Glomerular visceral epithelial cell (primary cell): ENCODE data around the gene FRMD6.

ENCODE experiments used
- DNase-seq: peaks from one replicate; pipeline ENCODE4 v3.0.0-alpha.2; 2016; ENCODE audit errors: extremely low spot score

FRMD6 gene

DNA sequence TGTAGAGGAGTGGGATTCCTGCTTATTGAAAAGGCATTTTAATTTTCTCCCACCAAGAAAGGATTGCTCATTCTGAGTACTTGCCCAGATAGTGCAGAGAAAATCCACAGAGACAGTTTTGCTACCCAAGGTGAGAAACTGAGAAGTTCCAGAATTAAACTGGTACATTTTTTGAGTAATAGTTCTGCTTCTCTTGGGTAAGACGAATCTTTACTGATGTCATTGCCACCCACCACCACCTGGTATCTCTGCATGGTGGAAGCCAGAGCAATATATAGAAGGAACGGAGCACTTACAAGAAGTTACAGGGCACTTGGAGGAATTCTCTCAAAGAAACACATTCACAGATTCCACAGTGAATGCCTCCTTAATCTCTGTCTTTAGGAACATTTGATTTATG lies 20.7 kb upstream of the FRMD6 start:
- DNase-seq, result no peak

- peak; percentile 48 for DNase-seq
Measured at GRCh38 chr14:51633298-51633697, 18.4 kb upstream of the FRMD6 start.

DNA sequence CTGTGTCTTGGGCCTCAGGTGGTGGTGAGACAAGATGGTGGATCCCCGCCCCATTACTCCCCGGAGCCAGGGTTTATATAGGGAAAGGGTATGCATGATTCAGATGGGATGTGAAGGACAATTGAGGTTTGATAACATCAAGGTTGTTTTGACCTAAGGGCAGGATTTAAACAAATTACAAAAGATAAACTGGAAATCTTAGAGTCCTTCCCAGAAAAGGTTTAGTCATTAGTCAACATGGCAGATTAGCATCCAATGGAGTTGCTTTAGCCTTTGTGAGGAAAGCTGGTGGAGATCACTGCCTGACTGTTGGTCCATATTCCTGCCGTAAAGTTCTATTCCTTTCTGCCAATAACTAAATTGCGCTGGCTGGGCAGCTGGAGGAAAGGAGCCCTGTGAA lies 15.6 kb upstream of the FRMD6 start:
- DNase-seq, result no peak

DNA sequence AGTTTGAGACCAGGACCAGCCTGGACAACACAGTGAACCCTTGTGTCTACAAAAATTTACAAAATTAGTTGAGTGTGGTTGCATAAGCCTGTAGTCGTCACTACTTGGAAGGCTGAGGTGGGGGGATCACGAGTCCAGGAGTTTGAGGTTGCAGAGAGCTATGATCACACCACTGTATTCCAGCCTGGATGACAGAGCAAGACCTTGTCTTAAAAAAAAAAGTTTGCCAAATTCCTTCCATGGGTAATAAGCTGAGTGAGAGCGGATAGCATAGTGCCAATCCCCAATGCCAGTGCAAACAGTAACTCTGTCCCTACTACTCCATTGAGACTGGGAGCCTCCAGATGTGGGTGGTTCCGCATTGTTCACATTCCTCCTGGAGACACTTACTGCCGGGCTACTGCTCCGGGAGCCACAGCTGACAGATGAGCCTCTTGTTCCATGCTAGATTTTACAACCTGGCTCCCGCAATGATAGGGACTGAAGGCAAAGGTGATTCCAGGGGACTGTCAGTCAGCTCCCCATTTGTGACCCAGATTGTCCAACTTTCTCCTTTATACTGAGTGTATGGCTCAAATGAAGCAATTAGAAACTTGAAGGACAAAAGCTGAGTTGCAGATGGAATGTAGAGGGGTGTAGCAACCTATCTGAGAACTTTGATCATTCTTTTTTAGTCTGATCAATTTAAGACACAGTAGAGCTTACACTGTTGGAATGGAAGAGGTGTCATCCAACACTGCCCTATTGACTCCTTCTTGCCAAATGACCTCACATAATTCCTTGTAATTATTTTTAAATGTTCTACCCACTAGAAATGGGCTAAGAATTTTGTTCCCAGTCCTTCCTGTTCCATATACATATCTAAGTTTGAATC lies 13.4 kb upstream of the FRMD6 start:
- DNase-seq, result peak; percentile 88

GRCh38 chr14:51639668-51640316 lies 11.9 kb upstream of the FRMD6 start:
- DNase-seq, result no peak

GRCh38 chr14:51643140-51643539 lies 8.6 kb upstream of the FRMD6 start:
- DNase-seq, result peak; percentile 71

- DNase-seq, result peak; percentile 46
Measured at GRCh38 chr14:51644217-51644933, 7.3 kb upstream of the FRMD6 start.

GRCh38 chr14:51648296-51648695 lies 3.4 kb upstream of the FRMD6 start:
- DNase-seq, result no peak

GRCh38 chr14:51650716-51651387 lies 858 bp upstream of the FRMD6 start:
- DNase-seq, result no peak

DNA sequence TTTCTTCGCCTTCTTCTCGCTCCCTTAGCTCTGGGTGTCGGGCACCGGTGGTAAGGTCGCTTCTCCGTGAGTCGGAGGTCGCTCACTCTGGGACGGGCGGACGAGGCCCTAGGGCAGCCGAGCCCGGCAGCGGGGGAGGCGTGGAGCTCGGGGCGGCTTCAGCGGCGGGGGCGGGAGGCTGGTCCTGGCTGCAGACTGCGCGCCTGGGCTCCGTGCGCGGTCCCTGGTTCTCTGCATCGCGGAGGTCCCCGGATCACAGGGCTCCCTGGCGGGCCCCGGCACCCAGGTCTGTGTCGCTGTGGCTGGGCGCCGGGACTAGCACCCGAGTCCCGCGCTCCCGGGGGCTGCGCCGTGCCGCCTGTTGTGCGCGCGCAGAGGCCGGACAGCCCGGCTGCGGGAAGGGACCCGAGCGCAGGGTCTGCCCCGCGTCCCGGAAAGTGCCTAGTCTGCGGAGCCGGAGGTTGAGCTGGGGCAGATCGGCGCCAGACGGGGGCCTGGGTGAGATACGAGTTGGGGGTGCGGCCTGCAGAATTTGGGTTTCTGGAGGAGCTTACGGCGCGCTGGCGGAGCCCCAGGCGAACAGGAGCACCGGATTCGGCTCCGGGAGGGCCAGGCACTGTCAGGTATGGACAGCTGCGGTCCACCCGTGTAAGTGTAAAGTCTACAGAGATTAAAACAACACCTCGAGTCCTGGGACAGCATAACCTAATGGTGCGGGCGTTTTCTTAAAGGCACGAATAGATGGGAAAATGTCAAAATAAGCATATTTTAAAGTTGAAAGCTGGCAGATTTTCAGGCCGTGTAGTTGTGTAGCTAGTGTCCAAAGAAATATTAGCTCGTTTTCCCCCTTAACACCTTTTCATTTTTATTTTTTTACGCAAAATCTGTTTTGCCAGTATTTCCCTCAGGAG lies 713 bp downstream of the FRMD6 start:
- peak; percentile 30 for DNase-seq

GRCh38 chr14:51653079-51653774 lies 1.5 kb downstream of the FRMD6 start:
- DNase-seq, result peak; percentile 68

DNA sequence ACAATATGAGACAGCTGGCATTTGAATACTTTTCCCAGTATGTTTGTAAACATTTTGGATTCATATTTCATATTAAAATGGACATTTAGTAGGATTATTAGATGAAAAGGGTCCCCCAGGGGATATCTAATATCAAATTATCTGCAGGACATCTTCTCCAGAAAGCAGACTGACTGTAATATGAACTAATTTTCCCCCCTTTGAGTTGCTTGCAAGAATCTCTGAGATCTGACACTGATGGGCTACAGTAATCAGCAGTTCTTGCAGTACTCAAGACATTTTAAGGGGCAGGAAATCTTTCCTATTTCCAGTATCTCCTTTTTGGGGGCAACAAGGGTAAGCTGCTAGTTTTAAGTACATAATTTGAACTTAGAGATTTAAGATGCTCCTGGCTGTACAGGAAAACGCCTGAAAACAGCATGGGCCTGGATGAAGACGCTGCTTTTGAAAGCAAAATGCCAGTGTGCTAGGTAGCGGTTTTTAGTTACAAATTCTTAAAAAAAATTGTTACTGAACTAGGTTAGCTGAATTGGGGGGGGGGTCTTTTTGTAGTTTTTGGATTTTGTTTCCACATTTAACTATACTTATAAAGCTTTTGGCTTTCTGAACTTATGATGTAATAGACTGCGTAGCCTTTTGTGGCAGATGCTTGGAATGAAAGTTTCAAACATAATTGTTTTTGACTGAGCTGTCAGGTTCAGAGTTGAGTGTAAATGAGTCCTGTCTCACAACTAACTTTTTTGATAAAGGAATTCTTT lies 2.2 kb downstream of the FRMD6 start:
- DNase-seq, result no peak

GRCh38 chr14:51654533-51654845 lies 2.8 kb downstream of the FRMD6 start:
- no peak for DNase-seq

DNA sequence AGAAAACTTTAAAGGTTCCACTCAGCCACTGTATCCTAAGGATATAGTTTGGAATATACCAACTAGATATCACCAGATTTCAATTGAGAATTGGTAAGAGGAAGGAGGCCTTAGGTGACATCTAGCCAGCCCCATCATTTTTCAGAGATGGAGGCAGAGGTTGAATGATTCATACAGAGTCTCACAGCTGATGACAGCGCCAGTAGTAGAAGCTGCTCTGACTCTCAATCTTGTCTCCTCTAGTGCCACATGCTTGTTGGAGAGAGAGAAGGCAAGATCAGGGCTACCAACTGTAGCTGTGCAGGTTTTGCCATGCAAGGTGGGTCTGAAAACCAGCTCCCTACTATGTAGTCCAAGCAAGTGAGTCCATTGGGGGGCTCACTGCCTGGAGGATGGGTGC lies 6.1 kb downstream of the FRMD6 start:
- no peak for DNase-seq

DNA sequence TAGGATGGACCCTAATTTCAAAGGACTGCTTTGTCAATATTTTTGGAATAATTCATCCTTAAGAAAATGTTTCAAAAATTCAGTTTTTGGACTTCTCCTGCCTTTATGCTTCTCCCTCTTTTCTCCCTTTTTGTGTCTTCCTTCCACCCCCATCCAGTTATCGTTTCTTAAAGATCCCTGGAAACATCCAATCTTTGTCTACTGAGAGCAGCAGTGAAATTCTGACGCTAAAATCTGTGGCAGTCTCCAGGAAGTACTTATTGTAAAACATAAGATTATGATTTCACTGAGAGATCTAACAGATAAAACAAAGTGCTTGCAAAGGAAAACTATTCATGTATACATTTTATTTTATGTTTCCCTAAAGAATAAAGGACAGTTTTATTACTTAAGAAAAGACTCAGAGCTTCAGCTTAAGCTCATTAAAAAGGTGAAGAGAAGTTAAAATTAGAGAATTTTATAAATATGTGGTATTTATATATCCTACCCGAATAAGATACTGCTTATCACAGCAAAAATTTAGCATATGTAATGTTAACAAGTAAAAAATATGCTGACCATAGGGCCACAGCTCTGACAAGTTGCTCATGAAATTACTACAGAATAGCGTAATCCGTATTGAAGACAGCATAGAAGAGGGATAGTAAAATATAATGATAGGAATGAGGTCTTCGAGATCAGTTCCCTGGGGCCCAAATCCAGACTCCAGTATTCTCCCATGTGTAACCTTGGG lies 6.9 kb downstream of the FRMD6 start:
- no peak for DNase-seq

GRCh38 chr14:51660741-51661140 lies 9.0 kb downstream of the FRMD6 start:
- DNase-seq, result no peak

DNA sequence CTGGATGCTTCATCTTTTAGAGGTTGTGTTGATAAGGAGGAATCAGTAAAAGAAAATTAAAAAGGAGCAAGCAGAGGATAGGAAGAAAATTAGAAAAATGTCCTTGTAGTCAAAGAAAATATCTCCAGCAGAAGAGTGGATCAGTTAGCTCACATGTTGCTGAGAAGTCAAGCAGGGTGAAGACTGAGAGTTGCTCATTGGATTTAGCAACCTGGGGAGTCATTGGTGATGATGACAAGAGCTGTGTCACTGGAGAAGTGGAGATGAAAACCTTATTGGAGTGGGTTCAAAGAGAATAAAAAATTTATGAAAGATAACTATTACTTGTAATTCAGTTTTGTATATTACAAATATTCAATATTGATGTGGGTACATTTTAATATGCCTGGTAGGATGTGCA lies 9.8 kb downstream of the FRMD6 start:
- DNase-seq, result no peak

DNA sequence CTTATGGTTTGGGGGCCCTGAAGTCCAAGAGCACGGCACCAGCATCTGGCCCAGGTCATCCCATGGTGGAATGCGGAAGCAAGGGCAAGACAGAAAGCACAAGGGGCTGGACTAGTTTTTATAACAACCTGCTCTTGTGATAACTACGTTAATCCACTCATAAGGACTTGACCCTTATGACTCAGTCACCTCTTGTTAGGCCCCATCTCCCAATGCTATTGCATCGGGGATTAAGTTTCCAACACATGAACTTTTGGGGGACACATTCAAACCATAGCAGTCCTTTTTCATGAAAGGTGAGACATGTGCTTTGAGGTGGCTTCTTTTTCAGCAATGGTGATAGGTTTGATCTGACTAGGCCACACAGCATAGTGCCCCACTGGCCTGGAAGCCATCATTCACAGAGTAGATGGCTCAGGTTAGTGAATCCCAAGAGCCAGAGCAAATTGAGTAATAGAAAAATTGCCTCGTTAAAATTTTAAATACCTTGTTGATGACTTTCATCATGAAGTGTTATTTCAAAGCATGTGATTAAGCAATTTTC lies 12.1 kb downstream of the FRMD6 start:
- DNase-seq, result no peak

GRCh38 chr14:51666070-51666469 lies 14.4 kb downstream of the FRMD6 start:
- DNase-seq, result no peak
